K562 (cell line): Measurements from ENCODE around the gene SNX1. TPM values are rescaled to one million over a fixed set of nuclear protein-coding genes. Genes with fewer than 3 reads are reported as not detected.

Experiments used
- ARID3A ChIP-seq: IDR thresholded peaks from 2 replicates; pipeline ENCODE4 v1.6.1; 2012; ENCODE audit warnings: low read depth, low read length, improper control_type of control experiment, borderline replicate concordance
- EZH2 ChIP-seq: IDR thresholded peaks from 2 replicates; pipeline ENCODE4 v1.6.1; 2012; ENCODE audit warnings: low read depth, mild to moderate bottlenecking, inconsistent platforms, low read length, borderline replicate concordance
- FOSL1 ChIP-seq: fragments of 200-800 bp; sonication (Bioruptor generic); conservative IDR thresholded peaks from 2 replicates; pipeline ENCODE4 v1.6.1; 2016; ENCODE audit warnings: missing genetic modification characterization, missing compliant biosample characterization
- MAX ChIP-seq: sonication (generic); formaldehyde crosslinking; IDR thresholded peaks from 2 replicates; pipeline ENCODE4 v1.9.0; 2022; ENCODE audit warnings: mild to moderate bottlenecking, missing genetic modification reagents
- RBBP5 ChIP-seq: fragments of 200-600 bp; sonication (generic); IDR thresholded peaks from 2 replicates; pipeline ENCODE4 v1.6.1; 2012; ENCODE audit warnings: borderline replicate concordance, mild to moderate bottlenecking, low read length, control low read depth, inconsistent platforms; ENCODE audit not compliant: insufficient read depth, poor library complexity, severe bottlenecking
- RBFOX2 ChIP-seq: fragments of 200-400 bp; formaldehyde crosslinking; IDR thresholded peaks from 2 replicates; pipeline ENCODE4 v1.6.1; 2017; ENCODE audit warnings: low read depth, mild to moderate bottlenecking, low read length, moderate library complexity
- STAG1 ChIP-seq: sonication (generic); formaldehyde crosslinking; IDR thresholded peaks from 2 replicates; pipeline ENCODE4 v1.5.0; 2020; ENCODE audit warnings: missing genetic modification reagents, borderline replicate concordance
- TARDBP ChIP-seq: fragments of 450-650 bp; IDR thresholded peaks from 2 replicates; pipeline ENCODE4 v1.6.1; 2016
- TOE1 ChIP-seq, 2 experiments: fragments of 450-650 bp in 1 of 2; sonication (generic) in 1 of 2; formaldehyde crosslinking in 1 of 2; IDR thresholded peaks; 2 replicates each; pipeline versions ENCODE4 v1.7.1 to v1.8.0; 2016 to 2022; ENCODE audit warnings: borderline replicate concordance in 2 of 2, mild to moderate bottlenecking in 2 of 2, antibody characterized with exemption in 1 of 2, inconsistent platforms in 1 of 2, low read depth in 1 of 2, missing genetic modification reagents in 1 of 2, moderate library complexity in 1 of 2
- ZNF316 ChIP-seq: fragments of 450-650 bp; IDR thresholded peaks from 2 replicates; pipeline ENCODE4 v1.6.1; 2016
- ZNF407 ChIP-seq: fragments of 450-650 bp; IDR thresholded peaks from 2 replicates; pipeline ENCODE4 v1.6.1; 2016; ENCODE audit warnings: low read depth
- ZZZ3 ChIP-seq: fragments of 450-650 bp; IDR thresholded peaks from 2 replicates; pipeline ENCODE4 v1.6.1; 2016; ENCODE audit warnings: antibody characterized with exemption, mild to moderate bottlenecking, moderate library complexity
- polyA plus RNA-seq, 8 experiments: library from polyadenylated mRNA; depleted of rRNA in 4 of 8; stranded (reverse) in 5 of 8; unstranded in 3 of 8; fragments of >200 nt; fragmentation: Nextera tagmentation in 2 of 8; fragmentation: Illumina TruSeq in 1 of 8; extraction: Ambion mirVana in 2 of 8; extraction: Trizol in 1 of 8; gene quantifications; 2 replicates each; pipeline versions ENCODE4 v1.2.1 to v1.2.3, GENCODE V29; 2011 to 2014; ENCODE audit warnings: inconsistent platforms in 1 of 8, missing spikeins in 1 of 8
- total RNA-seq, 7 experiments: library from RNA; depleted of rRNA in 6 of 7; stranded (reverse); fragments of >200 nt in 6 of 7; fragmentation: Illumina TruSeq in 2 of 7; extraction: Trizol in 2 of 7; gene quantifications; 2 replicates each; pipeline versions ENCODE4 v1.2.1 to v1.2.3, GENCODE V29; 2011 to 2021; ENCODE audit warnings: low replicate concordance in 1 of 7
- TF ChIP-seq, protein P1 (sequence below): fragments of 450-650 bp; conservative IDR thresholded peaks from 2 replicates; pipeline ENCODE4 v1.6.1; 2016; ENCODE audit warnings: missing genetic modification characterization, low read depth, mild to moderate bottlenecking, control low read depth, missing compliant biosample characterization

Gene SNX1
- total and polyA plus RNA-seq, 9 of the 15 experiments (the other 6 are each of a cell fraction or from before 2014, with no cell fraction given), result 11.0 to 105 (median 59.9) TPM

DNA sequence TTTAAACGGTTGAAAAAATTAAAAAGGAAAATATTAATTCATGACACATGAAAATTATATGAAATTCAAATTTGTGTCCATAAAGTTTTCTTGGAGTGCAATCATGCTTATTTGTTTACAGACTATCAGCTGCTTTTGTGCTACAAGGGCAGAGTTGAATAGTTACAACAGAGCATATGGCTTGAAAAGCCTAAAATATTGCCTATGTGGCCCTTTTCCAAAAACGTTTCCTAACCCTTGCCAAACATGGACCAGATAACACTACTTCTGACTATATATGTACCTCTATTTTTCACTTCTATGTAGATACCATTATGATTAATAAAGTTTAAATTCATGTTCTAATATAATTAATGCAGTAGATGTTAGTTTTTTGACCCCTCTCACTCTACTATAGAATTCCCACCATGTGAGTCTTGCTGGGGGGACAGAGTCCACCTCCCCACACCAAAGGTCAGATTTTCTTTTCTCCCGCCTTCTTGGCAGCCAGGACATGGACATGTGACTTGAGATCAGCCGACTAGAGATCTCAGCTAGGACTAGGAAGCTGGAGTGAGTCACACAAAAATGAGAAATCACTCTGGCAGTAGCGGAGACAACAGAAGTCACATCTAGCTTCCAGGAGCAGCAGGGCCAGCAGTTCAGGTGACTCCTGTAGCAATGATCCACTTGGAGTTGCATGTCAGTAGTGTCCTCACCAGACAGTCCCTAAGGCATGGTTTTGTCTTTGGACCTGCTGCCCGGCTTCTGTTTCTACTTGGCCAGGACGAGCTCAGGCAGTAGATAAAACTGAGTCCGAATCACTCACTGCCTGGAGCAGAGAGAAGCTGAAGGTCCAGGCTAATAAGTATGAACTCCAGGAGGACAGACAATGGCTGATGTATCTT is 24.6 kb upstream of the SNX1 start (continued):
- no peak for TF ChIP-seq ZNF407
- no peak for TF ChIP-seq MAX (CRISPR knock-in tag)
- no peak for TF ChIP-seq ARID3A
- TF ChIP-seq STAG1, result no peak
- TF ChIP-seq FOSL1 (tag), result peak; percentile 92
- no peak for TF ChIP-seq RBFOX2
- TF ChIP-seq, protein P1, sequence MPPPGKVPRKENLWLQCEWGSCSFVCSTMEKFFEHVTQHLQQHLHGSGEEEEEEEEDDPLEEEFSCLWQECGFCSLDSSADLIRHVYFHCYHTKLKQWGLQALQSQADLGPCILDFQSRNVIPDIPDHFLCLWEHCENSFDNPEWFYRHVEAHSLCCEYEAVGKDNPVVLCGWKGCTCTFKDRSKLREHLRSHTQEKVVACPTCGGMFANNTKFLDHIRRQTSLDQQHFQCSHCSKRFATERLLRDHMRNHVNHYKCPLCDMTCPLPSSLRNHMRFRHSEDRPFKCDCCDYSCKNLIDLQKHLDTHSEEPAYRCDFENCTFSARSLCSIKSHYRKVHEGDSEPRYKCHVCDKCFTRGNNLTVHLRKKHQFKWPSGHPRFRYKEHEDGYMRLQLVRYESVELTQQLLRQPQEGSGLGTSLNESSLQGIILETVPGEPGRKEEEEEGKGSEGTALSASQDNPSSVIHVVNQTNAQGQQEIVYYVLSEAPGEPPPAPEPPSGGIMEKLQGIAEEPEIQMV (tag), result no peak
- no peak for TF ChIP-seq ZZZ3
- no peak for TF ChIP-seq EZH2
- TF ChIP-seq RBBP5, result peak; percentile 20
- peak; percentile 67; the same call in 1 of the 2 replicates for TF ChIP-seq TOE1 (IDR thresholded peaks at IDR 0.05; ENCODE audit: borderline replicate concordance)
- TF ChIP-seq TOE1 (CRISPR knock-in tag; IDR thresholded peaks at IDR 0.05; ENCODE audit: borderline replicate concordance, low read depth), result no peak
- TF ChIP-seq TARDBP, result no peak
- TF ChIP-seq ZNF316, result 0 out of 2 replicates have a peak, but pooled peaks have one; percentile 13
